ENCODE data around the gene DOK7.

The DOK7 gene

DNA sequence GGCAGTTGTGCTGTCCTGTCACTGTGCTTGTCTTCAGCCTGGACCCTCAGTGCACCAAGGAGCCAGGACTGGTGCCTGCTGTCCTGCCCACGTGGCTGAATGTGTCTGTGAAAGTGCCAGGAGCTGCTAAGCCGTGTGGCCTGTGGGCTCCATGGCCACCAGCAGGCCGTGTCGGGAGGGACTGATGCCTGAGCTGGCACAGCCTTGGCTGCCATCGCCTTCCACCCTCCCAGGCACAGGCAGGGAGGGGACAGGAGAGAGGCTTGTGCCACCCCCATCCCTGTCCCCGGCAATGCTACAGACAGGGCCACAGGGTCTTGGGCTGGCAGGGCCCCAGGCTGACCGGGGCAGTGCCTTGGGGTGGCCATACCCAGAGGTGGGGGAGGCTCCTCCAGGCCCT is 24.8 kb downstream of the DOK7 start:
- DNase-seq (ENCODE audit: low read depth), result no peak

DNA sequence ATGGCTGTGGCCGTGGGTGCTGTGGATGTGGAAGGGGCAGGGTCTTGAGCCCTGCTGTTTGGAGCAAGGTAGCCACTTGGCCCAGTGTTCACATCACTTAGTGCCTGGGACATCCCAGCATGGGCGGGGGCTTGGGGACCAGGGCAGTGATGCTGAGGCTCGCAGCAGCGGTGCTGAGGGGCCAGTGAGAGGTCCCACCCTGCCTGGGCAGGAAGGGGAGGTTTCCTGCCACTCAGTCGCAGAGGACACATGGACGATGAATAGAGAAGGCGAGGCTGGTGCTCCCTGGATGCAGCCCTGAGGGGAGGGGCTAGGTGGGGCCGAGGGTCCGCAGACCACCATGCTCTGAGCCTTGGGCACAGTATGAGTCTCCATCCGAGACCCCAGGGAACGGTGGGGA is 25.7 kb downstream of the DOK7 start:
- no peak for DNase-seq (ENCODE audit: low read depth)

DNA sequence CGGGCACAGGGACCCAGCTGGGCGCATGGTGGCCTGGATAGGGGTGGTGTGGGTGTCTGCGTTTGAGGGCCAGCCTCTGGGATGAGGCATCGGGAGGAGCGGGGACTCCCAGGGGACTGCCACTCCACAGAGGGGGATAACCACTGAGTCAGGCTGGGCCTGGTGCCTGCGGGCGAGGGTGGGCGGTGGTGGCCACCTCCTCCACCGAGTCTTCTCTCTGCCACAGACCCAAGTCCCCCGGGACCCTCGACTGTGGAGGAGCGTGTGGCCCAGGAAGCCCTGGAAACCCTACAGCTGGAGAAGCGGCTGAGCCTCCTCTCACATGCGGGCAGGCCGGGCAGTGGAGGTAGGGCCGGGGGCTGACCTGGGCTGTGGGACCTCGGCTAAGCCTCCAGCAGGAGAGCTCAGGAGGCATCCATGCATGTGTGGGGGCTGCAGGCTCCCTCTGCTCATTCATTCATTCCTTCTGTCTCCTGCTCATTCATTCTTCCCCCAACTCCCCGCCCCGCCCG is 26.4 kb downstream of the DOK7 start:
- no peak for DNase-seq (ENCODE audit: low read depth)

DNA sequence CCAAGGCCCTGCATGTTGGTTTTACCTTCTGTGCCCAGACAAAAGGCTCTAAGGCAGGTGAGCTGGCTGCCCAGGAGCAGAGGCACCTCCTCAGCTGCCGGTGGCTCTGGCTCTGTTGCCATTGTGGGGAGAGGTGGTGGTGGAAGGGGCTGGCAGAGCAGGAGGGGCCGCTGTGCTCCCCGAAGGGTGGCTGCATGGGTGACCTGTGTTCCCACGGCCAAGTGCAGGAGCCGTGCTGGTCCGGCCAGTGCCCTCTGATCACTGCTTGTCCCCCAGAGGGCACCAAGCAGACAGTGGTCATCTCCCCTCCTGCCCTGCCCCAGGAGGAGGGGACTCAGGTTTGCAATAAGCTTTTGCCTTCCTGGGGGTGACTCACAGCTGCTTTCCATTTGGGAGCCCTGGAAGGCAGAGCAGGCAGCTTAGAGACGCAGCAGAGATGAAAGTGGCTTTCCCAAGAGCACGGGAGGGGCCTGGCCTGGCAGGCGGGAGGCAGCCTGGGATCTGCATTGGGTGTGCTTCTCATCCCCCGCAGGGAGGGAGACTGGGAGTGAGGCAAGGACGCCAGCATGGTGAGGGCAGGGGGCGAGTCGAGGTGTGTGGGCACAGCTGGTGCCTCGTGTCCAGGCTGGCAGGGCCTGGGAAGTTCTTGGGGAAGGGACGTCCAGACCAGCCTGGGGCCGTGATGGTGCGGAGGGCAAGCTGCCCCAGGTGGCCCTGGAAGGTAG is 28.7 kb downstream of the DOK7 start:
- no peak for DNase-seq (ENCODE audit: low read depth)

GRCh38 chr4:3492741-3493719 is 29.9 kb downstream of the DOK7 start:
- no peak for DNase-seq (ENCODE audit: low read depth)

DNA sequence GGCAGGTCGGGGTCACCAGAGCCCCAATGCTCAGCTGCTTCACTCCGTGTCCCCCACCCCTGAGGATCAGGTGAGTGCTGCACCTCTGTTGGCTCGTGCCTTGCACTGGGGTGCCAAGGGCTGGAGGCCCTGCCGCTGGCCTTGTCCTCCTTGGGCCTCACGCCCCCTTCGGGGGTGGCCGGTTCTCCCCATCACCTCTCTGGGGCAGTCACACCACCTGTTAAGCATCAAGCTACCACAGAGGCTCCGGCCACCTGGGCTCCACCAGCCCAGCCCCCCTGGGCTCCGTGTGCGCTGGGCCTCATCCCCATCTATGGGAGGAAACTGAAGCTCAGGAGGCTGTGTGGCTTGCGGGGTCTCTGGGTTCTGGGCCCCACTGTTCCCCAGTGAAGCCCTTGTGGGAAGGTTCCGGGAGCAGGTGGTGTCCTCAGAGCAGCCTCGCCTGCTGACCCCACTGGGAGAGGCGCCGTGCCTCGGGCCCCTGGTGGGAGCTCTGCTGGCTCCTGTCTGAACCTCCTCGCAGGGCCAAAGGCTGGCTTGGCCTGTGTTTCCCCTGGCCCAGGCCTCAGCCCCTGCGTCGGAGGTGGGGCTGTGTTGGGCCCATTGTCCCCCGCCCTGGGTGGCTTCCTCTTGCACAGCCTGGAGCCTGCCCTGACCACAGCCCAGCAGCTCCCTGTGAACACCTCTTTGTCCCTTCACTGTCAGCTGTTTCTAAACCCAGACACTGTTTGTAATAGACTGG is 30.8 kb downstream of the DOK7 start:
- no peak for DNase-seq (ENCODE audit: low read depth)

DNA sequence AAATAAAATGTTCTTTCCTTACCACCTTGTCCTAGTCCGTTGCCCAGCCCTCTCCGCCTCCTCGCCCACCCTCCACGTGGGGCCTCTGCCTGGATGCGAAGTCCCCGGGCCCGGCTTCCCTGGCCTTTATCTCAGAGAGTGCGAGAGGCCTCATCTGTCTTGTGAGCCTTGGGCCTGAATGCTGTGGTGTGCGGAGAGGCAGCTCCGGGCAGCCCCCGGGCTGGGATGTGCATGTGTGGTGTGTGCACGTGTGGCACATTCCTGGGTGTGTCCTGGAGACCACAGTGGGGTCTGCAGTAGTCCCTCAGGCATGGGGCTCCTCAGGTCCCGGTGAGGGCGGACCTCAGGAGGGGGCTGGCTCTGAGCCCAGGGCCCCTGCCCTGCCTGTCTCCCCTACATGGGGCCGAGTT is 31.4 kb downstream of the DOK7 start:
- no peak for DNase-seq (ENCODE audit: low read depth)

- DNase-seq (ENCODE audit: low read depth), result no peak
Measured at GRCh38 chr4:3495204-3495975, 32.3 kb downstream of the DOK7 start.

- DNase-seq (ENCODE audit: low read depth), result no peak
Measured at GRCh38 chr4:3496021-3496420, 32.9 kb downstream of the DOK7 start.

- DNase-seq (ENCODE audit: low read depth), result no peak
Measured at GRCh38 chr4:3497095-3497494, 34.0 kb downstream of the DOK7 start.

DNA sequence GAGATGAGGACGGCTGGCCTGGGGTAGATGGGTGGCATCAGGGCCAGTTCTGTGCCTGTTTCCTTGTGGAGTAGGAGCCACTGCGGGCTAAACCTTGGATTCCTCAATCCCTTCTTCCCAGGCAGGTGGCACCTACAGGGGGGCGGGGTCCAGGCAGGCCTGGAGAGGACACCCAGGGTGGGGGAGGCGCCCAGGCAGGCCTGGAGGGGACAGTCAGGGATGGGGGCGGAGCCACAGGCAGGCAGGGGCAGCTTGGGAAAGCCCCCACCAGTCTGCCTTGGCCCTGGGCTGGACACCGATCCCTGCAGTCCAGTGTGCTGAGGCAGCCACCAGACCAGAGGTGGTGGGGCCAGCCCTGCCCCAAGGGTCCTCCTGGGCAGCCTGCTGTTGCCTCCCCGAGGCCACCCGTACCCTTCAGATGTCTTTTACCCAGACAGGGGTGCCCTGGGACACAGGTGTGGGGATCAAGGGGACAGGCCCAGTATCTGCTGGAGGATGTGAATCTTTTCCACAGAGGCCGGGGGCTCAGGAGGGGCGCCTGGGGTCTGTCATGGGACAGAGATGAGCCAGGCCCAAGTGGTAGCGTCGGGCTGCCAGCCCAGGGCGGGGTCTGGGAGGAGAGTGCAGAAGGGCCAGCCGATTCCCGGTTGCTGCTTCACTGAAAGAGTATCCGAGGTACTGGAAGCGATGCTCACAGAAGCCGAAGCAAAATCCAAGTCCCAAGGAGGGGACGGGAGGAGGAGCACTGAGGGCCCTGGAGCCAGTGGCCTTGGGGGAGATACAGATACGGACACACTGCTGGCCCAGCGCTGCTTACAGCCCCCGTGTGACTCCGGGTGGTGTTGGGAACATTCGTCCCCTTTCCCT is 34.6 kb downstream of the DOK7 start:
- no peak for DNase-seq (ENCODE audit: low read depth)

DNA sequence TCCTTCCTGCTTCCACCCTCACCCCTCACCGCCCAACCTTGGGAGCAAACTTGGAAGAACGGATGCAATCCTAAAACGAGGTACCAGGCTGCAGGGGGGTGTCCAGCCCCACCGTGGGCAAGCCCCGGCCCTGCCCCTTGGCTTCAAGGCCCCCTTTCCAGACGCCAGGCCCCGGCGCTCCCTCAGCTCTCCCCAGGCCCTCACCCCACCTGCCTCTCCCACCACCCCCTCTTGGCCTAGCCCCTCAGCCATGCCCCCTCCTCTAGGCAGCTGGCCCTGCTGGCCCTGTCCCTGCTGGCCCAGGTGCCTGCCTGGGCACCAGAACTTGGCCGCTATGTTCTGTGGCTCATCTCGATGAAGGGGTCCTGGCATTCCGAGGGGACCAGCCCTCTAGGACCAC is 35.3 kb downstream of the DOK7 start:
- no peak for DNase-seq (ENCODE audit: low read depth)

DNA sequence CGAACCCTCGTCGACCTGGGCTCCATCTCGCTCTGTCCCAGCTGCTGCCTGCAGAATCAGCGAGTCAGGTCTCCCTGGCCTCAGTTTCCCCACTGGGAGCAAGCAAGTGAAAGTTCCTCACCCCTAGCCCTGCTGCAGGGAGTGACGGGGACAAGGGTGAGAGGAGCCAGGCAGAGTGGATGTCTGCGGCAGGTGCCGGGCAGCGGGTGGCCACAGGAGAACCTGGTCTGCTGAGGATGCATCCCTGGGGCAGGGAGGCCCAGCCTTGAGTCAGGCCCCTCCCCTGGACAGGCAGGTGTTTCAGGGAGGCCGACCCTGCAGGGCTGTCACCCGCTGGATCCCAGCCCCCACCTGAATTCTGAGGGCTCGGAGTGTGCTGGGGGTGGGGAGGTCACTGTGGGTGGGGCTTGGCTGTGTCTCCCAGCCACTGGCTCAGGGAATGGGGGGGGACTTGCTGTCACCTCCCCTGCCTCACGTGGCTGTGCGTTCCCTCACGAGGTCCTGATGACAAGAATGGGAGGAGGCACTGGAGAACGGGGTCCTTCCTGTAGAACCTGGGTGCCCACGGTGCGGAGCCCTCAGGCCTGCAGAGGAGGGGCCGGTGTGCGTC is 35.9 kb downstream of the DOK7 start:
- DNase-seq (ENCODE audit: low read depth), result no peak

GRCh38 chr4:3499710-3500109 is 36.6 kb downstream of the DOK7 start:
- DNase-seq (ENCODE audit: low read depth), result no peak

DNA sequence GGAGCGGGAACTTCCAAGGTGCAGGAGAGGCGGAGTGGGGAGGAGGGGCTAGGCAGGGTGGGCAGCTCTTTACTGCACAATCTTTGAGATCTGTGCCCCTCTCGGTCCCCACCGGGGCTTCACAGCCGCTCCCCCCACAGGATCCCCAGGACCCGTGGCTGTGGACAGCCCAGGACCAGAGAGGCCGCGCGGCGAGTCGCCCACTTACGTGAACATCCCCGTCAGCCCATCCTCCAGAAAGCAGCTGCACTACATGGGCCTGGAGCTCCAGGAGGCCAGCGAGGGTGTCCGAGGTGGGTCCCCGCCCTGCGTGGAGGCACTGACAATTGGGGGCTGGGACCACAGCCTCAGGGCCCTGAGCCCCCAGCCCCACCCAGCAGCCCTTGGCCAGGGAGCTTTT is 37.0 kb downstream of the DOK7 start:
- DNase-seq (ENCODE audit: low read depth), result no peak

DNA sequence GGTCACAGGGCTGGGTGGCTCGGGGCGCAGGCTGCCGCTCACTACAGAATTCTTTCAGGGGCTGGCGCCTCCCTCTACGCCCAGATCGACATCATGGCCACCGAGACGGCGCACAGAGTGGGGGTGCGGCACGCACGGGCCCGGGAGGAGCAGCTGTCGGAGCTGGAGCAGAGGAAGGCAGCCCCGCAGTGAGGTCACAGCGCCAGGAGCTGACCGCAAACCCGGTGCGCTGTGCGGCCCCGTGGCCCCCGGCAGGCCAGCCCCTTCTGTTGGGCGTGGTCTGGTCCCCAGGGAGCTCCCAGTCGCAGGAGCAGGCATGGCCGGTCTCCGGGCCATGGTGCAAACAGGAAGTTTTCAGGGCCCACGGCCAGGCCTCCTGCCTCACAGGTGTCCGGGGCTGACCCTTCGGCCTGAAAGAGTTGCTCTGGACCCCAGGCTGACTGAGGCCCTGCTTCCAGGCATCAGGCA is 37.6 kb downstream of the DOK7 start:
- no peak for DNase-seq (ENCODE audit: low read depth)

DNA sequence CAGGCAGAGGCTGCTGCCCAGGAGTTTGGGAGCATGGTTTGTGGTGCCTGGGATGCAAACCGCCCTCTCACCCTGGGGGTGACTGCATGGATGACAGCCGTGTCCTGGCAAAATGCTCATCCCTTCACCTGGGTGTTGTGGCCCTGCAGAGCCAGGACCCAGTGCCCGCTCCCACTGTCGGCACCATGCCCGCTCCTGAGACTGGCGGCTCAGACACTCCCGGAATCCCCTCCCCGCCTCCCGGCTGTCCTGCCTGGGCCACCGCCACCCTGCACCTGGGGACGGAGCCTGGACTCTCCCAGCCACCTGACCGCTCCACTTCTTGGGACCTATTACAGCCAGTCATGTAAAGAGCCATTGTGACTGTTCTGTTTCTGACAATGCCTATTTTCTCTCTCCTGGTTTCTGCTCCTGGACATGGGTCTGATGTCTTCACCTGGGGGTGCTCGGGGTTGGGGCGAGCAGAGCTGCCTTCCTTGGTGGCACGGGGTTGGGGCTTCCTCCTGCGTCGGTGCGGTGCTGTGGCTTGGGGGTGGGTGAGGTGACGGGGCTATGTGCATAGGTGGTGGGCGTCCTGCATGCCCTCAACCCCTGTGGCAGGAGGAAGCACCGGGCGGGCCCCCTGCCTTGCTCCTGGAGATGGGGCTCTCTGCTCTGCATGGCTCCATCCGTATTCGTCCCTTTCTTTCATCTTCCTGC is 38.2 kb downstream of the DOK7 start:
- DNase-seq (ENCODE audit: low read depth), result no peak

DNA sequence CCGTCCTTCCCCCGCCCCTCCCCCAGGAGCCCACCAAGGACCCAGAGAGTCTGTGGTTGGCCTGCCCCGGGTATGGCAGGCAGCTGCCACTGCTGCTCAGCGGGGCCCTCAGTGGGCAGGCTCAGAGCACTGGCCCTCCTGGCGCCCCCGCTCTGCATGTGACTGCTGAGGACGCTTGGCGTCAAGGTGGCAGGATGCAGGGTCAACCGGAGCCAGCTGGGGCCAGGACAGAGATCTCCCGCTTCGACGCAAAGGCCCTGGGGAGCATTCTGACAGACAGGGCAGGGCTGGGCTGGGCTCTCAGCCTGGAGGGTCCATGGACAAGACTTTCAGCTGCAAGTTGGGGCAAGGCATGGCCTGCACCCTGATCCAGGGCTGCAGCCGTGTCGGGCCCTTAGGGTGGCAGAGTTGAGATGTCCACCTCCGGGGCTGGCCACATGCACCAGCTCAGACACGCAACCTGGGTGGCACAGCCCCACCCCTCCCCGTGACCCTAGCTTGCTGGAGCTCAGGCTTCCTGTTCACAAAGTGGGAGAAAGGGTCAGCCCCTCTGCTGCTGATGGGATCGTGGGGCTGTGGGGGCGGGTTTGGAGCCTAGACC is 38.8 kb downstream of the DOK7 start:
- DNase-seq (ENCODE audit: low read depth), result no peak

Measured in stimulated activated CD4-positive, alpha-beta T cell treated with anti-CD3 and anti-CD28 coated beads, Interleukin-2, amount 100 ng/mL, for 4 hours (primary cell).